ENCODE measurements around the gene INPP5A. TPM values are rescaled to one million over a fixed set of nuclear protein-coding genes. Genes with fewer than 3 reads are reported as not detected.

Gene INPP5A
- total RNA-seq, 2 experiments from 2014 or later = 9.9 TPM

DNA sequence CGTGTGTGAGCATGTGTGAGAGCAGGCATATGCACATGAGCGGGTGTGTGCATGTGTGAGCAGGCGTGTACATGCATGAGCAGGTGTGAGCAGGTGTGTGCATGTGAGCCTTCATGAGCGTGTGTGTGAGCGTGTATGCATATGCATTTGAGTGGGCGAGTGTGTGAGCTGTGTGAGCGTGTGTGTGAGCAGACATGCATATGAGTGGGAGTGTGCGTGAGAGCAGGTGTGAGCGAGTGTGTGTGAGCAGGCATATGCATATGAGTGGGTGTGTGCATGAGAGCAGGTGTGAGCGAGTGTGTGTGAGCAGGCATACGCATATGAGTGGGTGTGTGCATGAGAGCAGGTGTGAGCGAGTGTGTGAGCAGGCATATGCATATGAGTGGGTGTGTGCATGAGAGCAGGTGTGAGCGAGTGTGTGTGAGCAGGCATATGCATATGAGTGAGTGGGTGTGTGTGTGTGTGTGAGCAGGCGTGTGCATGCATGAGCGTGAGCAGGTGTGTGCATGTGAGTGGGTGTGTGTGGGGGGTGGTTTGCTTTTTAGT, 217.7 kb downstream of the INPP5A start:
- ChIA-PET POLR2A (no interaction called here), CTCF (no interaction called here)
- H3K4me1 Mint-ChIP-seq (ENCODE audit: low read depth) = no peaks in the 10 kb centered on the region
- ATAC-seq (no peak), DNase-seq (no peak)
- H3K27me3 Mint-ChIP-seq (ENCODE audit: low read depth) = no peaks in the 10 kb centered on the region
- H3K9me3 Mint-ChIP-seq (ENCODE audit: insufficient read depth) = no peaks in the 10 kb centered on the region
- peaks cover 19% of the 10 kb centered on the region for H3K36me3 Mint-ChIP-seq (ENCODE audit: low read depth)
- no peak overlapping the region for H3K27ac Mint-ChIP-seq
- H3K4me3 Mint-ChIP-seq = no peak overlapping the region

GRCh38 chr10:132756591-132756990, 219.0 kb downstream of the INPP5A start:
- ChIA-PET CTCF (no interaction called here), POLR2A (no interaction called here)
- Mint-ChIP-seq H3K27me3 (ENCODE audit: low read depth) (no peaks in the 10 kb centered on the region), H3K27ac (no peak overlapping the region), H3K4me3 (no peak overlapping the region), H3K4me1 (ENCODE audit: low read depth) (no peaks in the 10 kb centered on the region), H3K9me3 (ENCODE audit: insufficient read depth) (no peaks in the 10 kb centered on the region), H3K36me3 (ENCODE audit: low read depth) (peaks cover 19% of the 10 kb centered on the region)
- DNase-seq = no peak
- no peak for ATAC-seq

DNA sequence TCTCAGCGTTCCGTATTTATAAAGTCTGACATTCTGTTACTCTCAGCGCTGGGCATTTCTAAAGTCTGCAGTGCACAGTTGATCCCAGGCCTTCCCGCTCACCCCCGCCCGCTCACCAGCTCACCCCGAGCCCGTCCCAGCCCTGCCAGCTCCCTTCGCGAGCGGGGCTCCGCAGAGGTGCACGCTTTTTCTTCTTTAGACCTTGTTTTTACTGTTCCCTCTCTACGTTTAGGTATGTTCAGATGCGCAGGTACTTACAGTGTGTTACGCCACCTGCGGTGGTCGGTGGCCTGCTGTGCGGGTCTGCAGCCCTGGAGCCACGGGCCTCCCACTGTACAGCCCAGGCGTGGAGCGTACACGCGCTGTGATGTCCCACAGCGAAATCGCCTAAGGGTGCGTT, 219.6 kb downstream of the INPP5A start:
- Mint-ChIP-seq H3K36me3 (ENCODE audit: low read depth) (peaks cover 19% of the 10 kb centered on the region), H3K27me3 (ENCODE audit: low read depth) (no peaks in the 10 kb centered on the region), H3K9me3 (ENCODE audit: insufficient read depth) (no peaks in the 10 kb centered on the region), H3K27ac (no peak overlapping the region), H3K4me3 (no peak overlapping the region), H3K4me1 (ENCODE audit: low read depth) (no peaks in the 10 kb centered on the region)
- DNase-seq (no peak), ATAC-seq (no peak)
- ChIA-PET CTCF (no interaction called here), POLR2A (no interaction called here)

GRCh38 chr10:132758865-132759264, 221.3 kb downstream of the INPP5A start:
- Mint-ChIP-seq H3K4me1 (ENCODE audit: low read depth) (no peaks in the 10 kb centered on the region), H3K27me3 (ENCODE audit: low read depth) (no peaks in the 10 kb centered on the region), H3K27ac (no peak overlapping the region), H3K4me3 (no peak overlapping the region), H3K9me3 (ENCODE audit: insufficient read depth) (no peaks in the 10 kb centered on the region), H3K36me3 (ENCODE audit: low read depth) (peaks cover 16% of the 10 kb centered on the region)
- ChIA-PET POLR2A (no interaction called here), CTCF (no interaction called here)
- no peak for ATAC-seq
- no peak for DNase-seq

DNA sequence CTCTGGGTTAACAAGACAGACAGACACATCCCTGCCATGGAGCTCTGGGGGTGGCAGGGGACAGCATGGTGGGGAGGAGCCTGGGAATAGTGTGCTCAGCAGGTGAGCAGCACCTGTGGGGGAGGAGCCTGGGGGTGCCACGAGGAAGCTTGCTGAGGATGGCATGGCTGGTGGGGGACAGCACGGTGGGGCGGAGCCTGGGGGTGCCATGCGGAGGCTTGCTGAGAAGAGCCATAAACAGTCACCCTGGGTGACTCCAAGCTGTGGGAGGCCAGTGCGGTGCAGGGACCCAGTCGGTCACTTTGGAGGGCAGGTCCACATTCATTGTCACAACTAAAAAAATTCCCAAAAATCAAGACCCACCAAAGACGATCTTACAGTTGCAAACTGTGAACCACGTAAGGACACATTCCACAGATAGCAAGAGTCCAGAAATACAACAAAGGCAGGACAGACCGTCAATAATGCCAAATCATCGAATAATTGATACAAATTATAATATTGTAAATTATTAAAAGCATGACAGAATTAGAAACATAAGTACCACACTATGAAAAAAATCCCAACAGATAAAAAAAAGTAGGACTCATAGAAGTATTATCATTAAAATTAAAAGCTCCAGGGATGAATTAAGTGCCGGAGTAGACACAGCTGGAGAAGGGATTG, 223.9 kb downstream of the INPP5A start:
- H3K9me3 Mint-ChIP-seq (ENCODE audit: insufficient read depth) = no peaks in the 10 kb centered on the region
- H3K36me3 Mint-ChIP-seq (ENCODE audit: low read depth) = peaks cover 4% of the 10 kb centered on the region
- H3K27ac Mint-ChIP-seq = no peak overlapping the region
- no peak for ATAC-seq
- ChIA-PET CTCF (no interaction called here), POLR2A (no interaction called here)
- no peak overlapping the region for H3K4me3 Mint-ChIP-seq
- H3K4me1 Mint-ChIP-seq (ENCODE audit: low read depth) = no peaks in the 10 kb centered on the region
- no peaks in the 10 kb centered on the region for H3K27me3 Mint-ChIP-seq (ENCODE audit: low read depth)
- DNase-seq = no peak

GRCh38 chr10:132762267-132762666, 224.7 kb downstream of the INPP5A start:
- H3K4me3 Mint-ChIP-seq = no peak overlapping the region
- ChIA-PET CTCF (no interaction called here), POLR2A (no interaction called here)
- H3K4me1 Mint-ChIP-seq (ENCODE audit: low read depth) = no peaks in the 10 kb centered on the region
- H3K9me3 Mint-ChIP-seq (ENCODE audit: insufficient read depth) = no peaks in the 10 kb centered on the region
- no peak overlapping the region for H3K27ac Mint-ChIP-seq
- peaks cover 4% of the 10 kb centered on the region for H3K36me3 Mint-ChIP-seq (ENCODE audit: low read depth)
- ATAC-seq = no peak
- no peak for DNase-seq
- H3K27me3 Mint-ChIP-seq (ENCODE audit: low read depth) = no peaks in the 10 kb centered on the region

DNA sequence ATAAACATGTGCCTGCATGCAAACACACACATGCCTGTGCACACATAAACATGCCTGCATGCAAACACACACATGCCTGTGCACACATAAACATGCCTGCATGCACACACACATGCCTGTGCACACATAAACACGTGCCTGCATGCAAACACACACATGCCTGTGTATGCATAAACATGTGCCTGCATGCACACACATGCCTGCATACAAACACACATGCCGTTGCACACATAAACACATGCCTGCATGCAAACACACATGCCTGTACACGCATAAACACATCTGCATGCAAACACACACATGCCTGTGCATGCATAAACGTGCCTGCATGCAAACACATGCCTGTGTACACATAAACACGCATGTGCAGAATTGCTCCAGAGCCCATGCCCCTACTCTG, 226.0 kb downstream of the INPP5A start:
- CTCF ChIA-PET = no interaction called here
- ATAC-seq (no peak), DNase-seq (no peak)
- Mint-ChIP-seq H3K4me3 (no peak overlapping the region), H3K36me3 (ENCODE audit: low read depth) (peaks cover 9% of the 10 kb centered on the region), H3K27ac (no peak overlapping the region), H3K9me3 (ENCODE audit: insufficient read depth) (no peaks in the 10 kb centered on the region), H3K27me3 (ENCODE audit: low read depth) (no peaks in the 10 kb centered on the region), H3K4me1 (ENCODE audit: low read depth) (no peaks in the 10 kb centered on the region)
- POLR2A ChIA-PET = no interaction called here

- ATAC-seq = no peak
- CTCF ChIA-PET = no interaction called here
- DNase-seq = no peak
- Mint-ChIP-seq H3K9me3 (ENCODE audit: insufficient read depth) (peaks cover 3% of the 10 kb centered on the region), H3K36me3 (ENCODE audit: low read depth) (peaks cover 11% of the 10 kb centered on the region), H3K4me1 (ENCODE audit: low read depth) (no peaks in the 10 kb centered on the region), H3K27ac (no peak overlapping the region), H3K4me3 (no peak overlapping the region), H3K27me3 (ENCODE audit: low read depth) (no peaks in the 10 kb centered on the region)
- POLR2A ChIA-PET = no interaction called here
Observed at GRCh38 chr10:132764108-132764507, 226.5 kb downstream of the INPP5A start.

GRCh38 chr10:132765435-132765834, 227.8 kb downstream of the INPP5A start:
- H3K27ac Mint-ChIP-seq = no peak overlapping the region
- CTCF ChIA-PET = no interaction called here
- H3K27me3 Mint-ChIP-seq (ENCODE audit: low read depth) = no peaks in the 10 kb centered on the region
- H3K9me3 Mint-ChIP-seq (ENCODE audit: insufficient read depth) = peaks cover 3% of the 10 kb centered on the region
- no peaks in the 10 kb centered on the region for H3K4me1 Mint-ChIP-seq (ENCODE audit: low read depth)
- no peak for DNase-seq
- ATAC-seq = no peak
- no peak overlapping the region for H3K4me3 Mint-ChIP-seq
- POLR2A ChIA-PET = no interaction called here
- H3K36me3 Mint-ChIP-seq (ENCODE audit: low read depth) = peaks cover 14% of the 10 kb centered on the region

DNA sequence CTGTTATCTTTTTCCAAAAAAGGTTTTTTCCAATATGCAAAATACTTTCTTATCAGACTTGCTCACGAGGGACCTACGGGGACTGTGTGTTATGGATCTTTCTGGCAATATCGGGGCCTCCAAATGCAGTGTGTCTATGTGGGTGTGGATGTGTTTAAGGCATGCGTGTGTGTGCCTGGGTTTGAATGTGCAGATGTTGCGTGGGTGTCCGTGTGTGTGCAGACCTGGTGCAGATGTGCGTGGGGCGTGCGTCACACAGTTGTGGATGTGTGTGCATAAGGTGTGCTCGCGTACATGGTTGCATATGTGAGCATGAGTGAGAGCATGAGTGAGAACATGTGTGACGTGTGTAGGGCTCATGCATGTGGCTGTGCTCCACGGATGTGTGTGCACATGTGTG, 228.7 kb downstream of the INPP5A start:
- no peak for ATAC-seq
- ChIA-PET CTCF (no interaction called here), POLR2A (no interaction called here)
- peaks cover 3% of the 10 kb centered on the region for H3K9me3 Mint-ChIP-seq (ENCODE audit: insufficient read depth)
- H3K36me3 Mint-ChIP-seq (ENCODE audit: low read depth) = peaks cover 16% of the 10 kb centered on the region
- H3K4me3 Mint-ChIP-seq = no peak overlapping the region
- DNase-seq = no peak
- no peak overlapping the region for H3K27ac Mint-ChIP-seq
- H3K27me3 Mint-ChIP-seq (ENCODE audit: low read depth) = no peaks in the 10 kb centered on the region
- no peaks in the 10 kb centered on the region for H3K4me1 Mint-ChIP-seq (ENCODE audit: low read depth)

DNA sequence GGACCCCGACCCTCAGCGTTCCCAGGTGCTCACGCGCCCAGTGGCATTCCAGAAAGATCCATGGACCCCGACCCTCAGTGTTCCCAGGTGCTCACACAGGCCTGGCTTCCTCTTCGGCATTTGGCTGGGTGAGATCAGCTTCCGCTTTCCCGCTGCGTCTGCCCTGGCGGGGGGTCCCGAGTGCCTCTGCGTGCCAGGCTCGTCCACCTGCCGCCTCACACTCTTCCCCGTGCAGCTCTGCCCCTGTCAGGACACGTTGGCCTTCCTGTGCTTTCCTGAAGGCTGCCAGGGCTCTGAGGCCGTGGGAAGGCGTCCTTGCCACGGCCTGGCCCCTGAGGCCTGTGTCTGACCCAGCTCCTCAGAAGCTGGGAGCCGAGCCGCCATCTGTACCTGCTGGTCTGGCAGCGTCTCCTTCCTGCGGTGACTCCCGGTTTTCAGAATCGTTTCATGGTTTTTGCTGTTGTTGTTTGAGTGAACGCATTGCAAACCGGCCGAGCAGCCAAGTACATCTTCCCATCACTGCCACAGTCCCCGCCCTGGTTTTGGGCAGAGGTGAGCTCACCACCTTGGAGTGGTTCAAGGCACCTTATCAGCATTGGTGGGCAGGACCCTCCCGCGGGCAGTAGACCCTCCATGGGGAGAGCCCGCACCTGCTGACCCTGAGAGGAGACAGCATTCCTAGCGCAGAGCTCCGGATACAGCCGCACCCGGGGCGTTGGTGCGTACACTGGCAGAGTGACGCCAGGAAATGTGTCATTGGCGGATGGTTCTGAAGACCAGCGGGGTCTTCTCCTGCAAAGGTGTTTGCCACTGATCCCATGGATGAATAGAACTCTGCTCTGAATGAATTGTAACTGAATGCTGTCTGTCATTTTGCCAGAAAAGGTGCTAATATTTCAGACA, 231.0 kb downstream of the INPP5A start:
- Mint-ChIP-seq H3K4me3 (no peak overlapping the region), H3K36me3 (ENCODE audit: low read depth) (peaks cover 18% of the 10 kb centered on the region), H3K4me1 (ENCODE audit: low read depth) (no peaks in the 10 kb centered on the region), H3K27me3 (ENCODE audit: low read depth) (no peaks in the 10 kb centered on the region), H3K27ac (no peak overlapping the region), H3K9me3 (ENCODE audit: insufficient read depth) (peaks cover 3% of the 10 kb centered on the region)
- CTCF ChIA-PET = no interaction called here
- DNase-seq (no peak), ATAC-seq (no peak)
- POLR2A ChIA-PET = interaction anchor here (0.5 kb wide), 1 partner anchor 64 kb away, joined by 4 read pairs; no protein-coding TSS in a partner anchor
